ENCODE results near the gene SHPK.

The SHPK gene

DNA sequence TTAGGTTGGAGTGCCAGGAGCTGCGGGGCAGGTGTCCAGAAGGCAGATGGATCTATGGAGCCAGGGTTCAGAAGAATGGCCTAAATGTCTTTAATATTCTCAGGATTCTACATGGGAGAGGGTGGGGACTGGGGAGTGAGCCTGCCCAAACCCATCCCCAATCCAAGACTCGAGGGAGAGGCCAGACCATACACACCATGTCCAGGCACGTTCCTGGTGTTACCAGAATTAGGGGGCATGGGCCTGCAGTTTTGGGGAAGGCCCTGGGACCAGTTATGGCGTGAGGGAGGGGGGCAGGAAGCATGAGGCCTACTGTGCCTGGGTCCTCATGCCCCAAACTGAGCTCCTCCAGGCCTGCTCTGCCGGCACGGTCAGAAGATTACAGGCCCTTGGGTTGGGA lies 30.5 kb upstream of the SHPK start:
- TF ChIP-seq, protein P1, sequence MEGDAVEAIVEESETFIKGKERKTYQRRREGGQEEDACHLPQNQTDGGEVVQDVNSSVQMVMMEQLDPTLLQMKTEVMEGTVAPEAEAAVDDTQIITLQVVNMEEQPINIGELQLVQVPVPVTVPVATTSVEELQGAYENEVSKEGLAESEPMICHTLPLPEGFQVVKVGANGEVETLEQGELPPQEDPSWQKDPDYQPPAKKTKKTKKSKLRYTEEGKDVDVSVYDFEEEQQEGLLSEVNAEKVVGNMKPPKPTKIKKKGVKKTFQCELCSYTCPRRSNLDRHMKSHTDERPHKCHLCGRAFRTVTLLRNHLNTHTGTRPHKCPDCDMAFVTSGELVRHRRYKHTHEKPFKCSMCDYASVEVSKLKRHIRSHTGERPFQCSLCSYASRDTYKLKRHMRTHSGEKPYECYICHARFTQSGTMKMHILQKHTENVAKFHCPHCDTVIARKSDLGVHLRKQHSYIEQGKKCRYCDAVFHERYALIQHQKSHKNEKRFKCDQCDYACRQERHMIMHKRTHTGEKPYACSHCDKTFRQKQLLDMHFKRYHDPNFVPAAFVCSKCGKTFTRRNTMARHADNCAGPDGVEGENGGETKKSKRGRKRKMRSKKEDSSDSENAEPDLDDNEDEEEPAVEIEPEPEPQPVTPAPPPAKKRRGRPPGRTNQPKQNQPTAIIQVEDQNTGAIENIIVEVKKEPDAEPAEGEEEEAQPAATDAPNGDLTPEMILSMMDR (IDR thresholded peaks at IDR 0.05; ENCODE audit: low read depth, low read length), result no peak
- H3K36me3 ChIP-seq, result no peaks in the 10 kb centered on the region; the same call in 1 of the 2 replicates
- no peaks in the 10 kb centered on the region for H3K4me1 ChIP-seq
- DNase-seq, result no peak
- H3K4me3 ChIP-seq (ENCODE audit: low read depth, low read length), result no peak overlapping the region
- H3K27me3 ChIP-seq, result no peaks in the 10 kb centered on the region
- no peaks in the 10 kb centered on the region for H3K9me3 ChIP-seq

DNA sequence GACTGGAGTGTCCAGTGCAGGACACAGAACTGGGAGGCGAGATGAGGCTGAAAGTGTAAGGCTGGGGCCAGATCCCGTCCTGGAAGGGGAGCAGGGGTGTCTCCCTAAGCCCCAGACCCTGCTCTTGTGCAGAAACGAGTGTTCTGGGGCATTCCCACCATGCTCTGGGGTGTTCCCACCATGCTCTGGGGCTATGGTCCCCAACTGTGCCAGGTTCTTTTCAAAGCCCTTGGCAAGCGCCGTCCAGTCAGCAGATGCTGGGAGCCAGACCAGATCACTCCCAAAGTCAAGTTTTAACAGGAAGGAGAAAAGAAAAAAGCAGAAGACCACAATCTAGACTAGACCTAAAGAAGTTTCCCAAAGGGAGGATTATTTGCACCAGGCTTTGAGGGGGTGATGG lies 29.8 kb upstream of the SHPK start:
- TF ChIP-seq, protein P1 (IDR thresholded peaks at IDR 0.05; ENCODE audit: low read depth, low read length), result no peak
- Histone ChIP-seq H3K9me3 (no peaks in the 10 kb centered on the region), H3K4me1 (no peaks in the 10 kb centered on the region), H3K27me3 (no peaks in the 10 kb centered on the region), H3K4me3 (ENCODE audit: low read depth, low read length) (no peak overlapping the region), H3K36me3 (no peaks in the 10 kb centered on the region; the same call in 1 of the 2 replicates)
- no peak for DNase-seq

DNA sequence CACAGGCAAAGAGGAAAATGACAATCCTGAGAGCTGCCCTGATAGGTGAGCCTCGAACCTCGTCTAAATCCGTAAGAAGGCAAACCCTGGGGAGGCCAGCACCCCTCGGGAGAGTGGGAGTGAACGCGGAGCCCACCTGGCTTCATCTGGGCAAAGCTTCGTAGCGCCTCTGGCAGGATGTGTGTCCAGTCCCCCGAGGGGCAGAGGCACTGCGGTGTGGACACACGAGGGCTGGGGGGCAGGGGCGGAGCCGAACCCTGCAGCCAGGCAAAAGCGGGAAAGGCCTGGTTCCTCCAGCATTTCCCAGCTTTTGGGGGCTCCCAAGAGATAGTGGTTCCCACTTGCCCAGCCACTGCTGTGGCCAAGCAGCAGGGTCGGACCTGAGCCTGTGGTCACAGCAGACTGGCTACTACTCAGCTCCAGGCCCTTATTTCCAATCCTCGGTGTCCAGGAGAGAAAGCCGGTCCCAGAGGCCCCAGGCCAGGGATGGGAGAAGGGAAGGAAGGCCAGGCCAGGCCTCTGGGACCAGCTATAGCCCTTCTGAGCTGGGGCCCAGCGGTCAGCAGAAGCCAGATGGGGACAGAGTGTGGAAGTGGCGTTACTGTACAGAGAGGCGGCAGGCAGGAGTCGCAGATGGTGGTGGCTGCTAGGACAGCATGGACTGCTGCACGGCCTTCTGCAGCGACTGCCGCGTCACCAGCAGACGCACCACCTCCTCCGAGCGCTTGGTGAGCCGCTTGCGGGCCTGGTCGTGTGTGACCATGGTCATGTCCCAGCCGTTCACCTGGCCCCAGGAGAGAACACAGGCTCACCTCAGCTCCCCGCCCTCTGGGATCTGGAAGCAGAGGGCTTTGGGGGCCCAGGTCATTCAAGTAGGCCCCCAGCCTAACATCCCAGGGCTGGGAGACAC lies 27.3 kb upstream of the SHPK start:
- no peak for DNase-seq
- H3K27me3 ChIP-seq, result no peaks in the 10 kb centered on the region
- no peaks in the 10 kb centered on the region for H3K9me3 ChIP-seq
- TF ChIP-seq, protein P1 (IDR thresholded peaks at IDR 0.05; ENCODE audit: low read depth, low read length), result no peak
- H3K4me1 ChIP-seq, result no peaks in the 10 kb centered on the region; the same call in 1 of the 2 replicates
- H3K4me3 ChIP-seq (ENCODE audit: low read depth, low read length), result no peak overlapping the region
- H3K36me3 ChIP-seq, result no peaks in the 10 kb centered on the region

DNA sequence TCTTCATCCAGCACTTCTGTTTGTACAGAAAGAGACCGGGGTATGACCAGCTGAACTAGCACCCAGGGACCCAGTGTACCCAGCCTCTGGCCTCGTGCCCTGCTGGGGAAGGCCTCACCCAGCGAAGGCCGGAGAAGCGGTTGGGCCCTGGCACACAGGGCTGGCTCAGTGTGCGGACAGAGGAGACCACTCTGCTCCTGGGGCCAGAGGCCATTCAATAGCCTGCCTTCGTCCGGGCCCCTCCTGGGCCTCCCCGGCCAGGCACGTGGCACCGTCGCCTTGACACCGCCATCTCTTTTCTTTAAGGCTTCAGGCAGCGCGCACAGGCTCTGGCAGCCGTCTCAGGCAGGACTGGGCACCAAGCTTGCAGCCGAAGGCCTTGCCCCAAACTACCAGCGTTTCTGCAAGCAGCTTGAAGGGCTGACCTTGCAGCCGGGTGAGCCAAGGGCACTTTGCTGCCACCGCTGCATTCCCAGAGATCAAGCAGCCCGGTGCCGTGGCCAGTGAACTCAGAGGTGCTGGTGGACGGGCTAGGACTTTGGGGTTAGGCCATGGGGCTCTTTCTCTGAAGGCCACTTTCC lies 24.4 kb upstream of the SHPK start:
- TF ChIP-seq, protein P1 (IDR thresholded peaks at IDR 0.05; ENCODE audit: low read depth, low read length), result no peak
- H3K4me1 ChIP-seq, result no peaks in the 10 kb centered on the region; the same call in 1 of the 2 replicates
- no peak for DNase-seq
- H3K9me3 ChIP-seq, result no peaks in the 10 kb centered on the region
- H3K4me3 ChIP-seq (ENCODE audit: low read depth, low read length), result no peak overlapping the region
- H3K27me3 ChIP-seq, result no peaks in the 10 kb centered on the region
- no peaks in the 10 kb centered on the region for H3K36me3 ChIP-seq

DNA sequence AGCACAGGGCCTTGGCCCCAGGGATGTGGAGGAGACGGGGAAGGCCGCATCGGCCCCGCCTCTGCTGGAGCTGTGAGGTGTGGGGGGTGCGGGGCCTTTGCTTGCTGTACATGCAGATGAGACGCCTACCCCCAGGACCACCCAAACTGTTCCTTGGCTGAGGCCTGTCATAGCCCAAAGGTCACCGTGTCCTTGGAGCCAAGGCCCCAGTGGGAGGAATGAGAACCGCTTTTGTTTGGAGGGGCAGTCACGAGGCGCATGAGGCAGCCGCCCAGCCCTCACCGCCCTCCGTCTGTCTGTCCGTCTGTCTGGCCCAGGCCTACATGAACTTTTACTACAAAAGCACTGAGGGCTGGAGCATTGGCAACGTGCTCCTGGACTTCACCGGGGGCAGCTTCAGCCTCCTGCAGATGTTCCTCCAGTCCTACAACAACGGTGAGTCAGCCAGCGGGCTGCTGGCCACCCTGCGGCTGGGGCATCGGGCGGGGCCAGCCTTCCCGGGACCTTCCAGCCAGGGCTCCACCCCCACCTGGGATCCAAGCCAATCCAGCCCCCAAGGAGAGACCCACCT lies 23.6 kb upstream of the SHPK start:
- H3K36me3 ChIP-seq, result no peaks in the 10 kb centered on the region
- TF ChIP-seq, protein P1 (IDR thresholded peaks at IDR 0.05; ENCODE audit: low read depth, low read length), result no peak
- H3K4me1 ChIP-seq, result no peaks in the 10 kb centered on the region; the same call in 1 of the 2 replicates
- DNase-seq, result no peak
- no peaks in the 10 kb centered on the region for H3K27me3 ChIP-seq
- no peak overlapping the region for H3K4me3 ChIP-seq (ENCODE audit: low read depth, low read length)
- no peaks in the 10 kb centered on the region for H3K9me3 ChIP-seq

Measured in BE2C (cell line).